Mucosa of stomach (tissue), 1 donor: ENCODE measurements around the gene ADAM17.

Source experiments
- H3K27me3 ChIP-seq: one replicate; pipeline ENCODE4 v1.7.0; 2013; ENCODE audit warnings: mild to moderate bottlenecking, low read length; ENCODE audit not compliant: control insufficient read depth, insufficient read depth
- H3K36me3 ChIP-seq: one replicate; pipeline ENCODE4 v1.7.0; 2013; ENCODE audit warnings: low read length; ENCODE audit not compliant: control insufficient read depth, insufficient read depth
- H3K4me1 ChIP-seq: one replicate; pipeline ENCODE4 v1.7.0; 2013; ENCODE audit warnings: mild to moderate bottlenecking, low read length; ENCODE audit not compliant: control insufficient read depth, insufficient read depth
- H3K4me3 ChIP-seq: one replicate; pipeline ENCODE4 v1.7.0; 2013; ENCODE audit warnings: low read length
- H3K9ac ChIP-seq: one replicate; pipeline ENCODE4 v1.7.0; 2013; ENCODE audit warnings: mild to moderate bottlenecking, low read length, moderate library complexity
- H3K9me3 ChIP-seq: one replicate; pipeline ENCODE4 v1.7.0; 2013; ENCODE audit warnings: mild to moderate bottlenecking, low read length, moderate library complexity; ENCODE audit not compliant: control insufficient read depth
- donor health status: Pancreatic carcinoma.

The ADAM17 gene

GRCh38 chr2:9477914-9478313 lies 77.7 kb downstream of the ADAM17 start:
- H3K27me3 ChIP-seq: no peaks in the 10 kb centered on the region
- H3K9me3 ChIP-seq: no peaks in the 10 kb centered on the region
- no peak overlapping the region for H3K9ac ChIP-seq
- peaks cover 8% of the 10 kb centered on the region for H3K36me3 ChIP-seq
- H3K4me3 ChIP-seq: no peak overlapping the region
- peaks cover 7% of the 10 kb centered on the region for H3K4me1 ChIP-seq

GRCh38 chr2:9474361-9475057 lies 81.1 kb downstream of the ADAM17 start, which contains the start of gene IAH1:
Gene IAH1, plus strand, starts transcription at chr2:9474551. Its CDS starts 16 bp downstream, at chr2:9474567.
- Histone ChIP-seq H3K4me1 (peaks cover 7% of the 10 kb centered on the region), H3K9ac (peak within 1 kb of the TSS; percentile 80), H3K27me3 (no peaks in the 10 kb centered on the region), H3K9me3 (no peaks in the 10 kb centered on the region), H3K4me3 (peak within 1 kb of the TSS; percentile 78), H3K36me3 (no peaks in the 10 kb centered on the region)

- H3K36me3 ChIP-seq: no peaks in the 10 kb centered on the region
- H3K9me3 ChIP-seq: no peaks in the 10 kb centered on the region
- H3K4me1 ChIP-seq: peaks cover 7% of the 10 kb centered on the region
- peak overlapping the region; percentile 80 for H3K9ac ChIP-seq
- H3K27me3 ChIP-seq: no peaks in the 10 kb centered on the region
- peak overlapping the region; percentile 78 for H3K4me3 ChIP-seq
Measured at GRCh38 chr2:9473985-9474360, 81.7 kb downstream of the ADAM17 start.

- no peaks in the 10 kb centered on the region for H3K27me3 ChIP-seq
- H3K36me3 ChIP-seq: no peaks in the 10 kb centered on the region
- H3K4me1 ChIP-seq: peaks cover 7% of the 10 kb centered on the region
- peak overlapping the region; percentile 78 for H3K4me3 ChIP-seq
- H3K9me3 ChIP-seq: no peaks in the 10 kb centered on the region
- H3K9ac ChIP-seq: peak overlapping the region; percentile 80
Measured at GRCh38 chr2:9473308-9473984, 82.2 kb downstream of the ADAM17 start.

GRCh38 chr2:9472511-9472910 lies 83.1 kb downstream of the ADAM17 start:
- H3K4me1 ChIP-seq: peaks cover 7% of the 10 kb centered on the region
- no peaks in the 10 kb centered on the region for H3K9me3 ChIP-seq
- H3K27me3 ChIP-seq: no peaks in the 10 kb centered on the region
- H3K9ac ChIP-seq: no peak overlapping the region
- H3K36me3 ChIP-seq: no peaks in the 10 kb centered on the region
- no peak overlapping the region for H3K4me3 ChIP-seq

- no peak overlapping the region for H3K4me3 ChIP-seq
- H3K4me1 ChIP-seq: peaks cover 7% of the 10 kb centered on the region
- no peaks in the 10 kb centered on the region for H3K9me3 ChIP-seq
- no peak overlapping the region for H3K9ac ChIP-seq
- H3K27me3 ChIP-seq: no peaks in the 10 kb centered on the region
- no peaks in the 10 kb centered on the region for H3K36me3 ChIP-seq
Measured at GRCh38 chr2:9471206-9471605, 84.4 kb downstream of the ADAM17 start.

GRCh38 chr2:9467687-9468086 lies 87.9 kb downstream of the ADAM17 start:
- Histone ChIP-seq H3K4me3 (no peak overlapping the region), H3K9me3 (no peaks in the 10 kb centered on the region), H3K9ac (no peak overlapping the region), H3K4me1 (no peaks in the 10 kb centered on the region), H3K36me3 (no peaks in the 10 kb centered on the region), H3K27me3 (no peaks in the 10 kb centered on the region)

GRCh38 chr2:9466147-9466683 lies 89.4 kb downstream of the ADAM17 start:
- no peaks in the 10 kb centered on the region for H3K27me3 ChIP-seq
- no peaks in the 10 kb centered on the region for H3K4me1 ChIP-seq
- H3K36me3 ChIP-seq: no peaks in the 10 kb centered on the region
- H3K9me3 ChIP-seq: no peaks in the 10 kb centered on the region
- no peak overlapping the region for H3K4me3 ChIP-seq
- H3K9ac ChIP-seq: no peak overlapping the region

GRCh38 chr2:9465170-9465569 lies 90.5 kb downstream of the ADAM17 start:
- Histone ChIP-seq H3K36me3 (no peaks in the 10 kb centered on the region), H3K4me1 (no peaks in the 10 kb centered on the region), H3K9me3 (no peaks in the 10 kb centered on the region), H3K9ac (no peak overlapping the region), H3K27me3 (no peaks in the 10 kb centered on the region), H3K4me3 (no peak overlapping the region)

GRCh38 chr2:9463698-9464034 lies 92.0 kb downstream of the ADAM17 start:
- H3K36me3 ChIP-seq: no peaks in the 10 kb centered on the region
- no peaks in the 10 kb centered on the region for H3K4me1 ChIP-seq
- H3K9ac ChIP-seq: no peak overlapping the region
- no peak overlapping the region for H3K4me3 ChIP-seq
- no peaks in the 10 kb centered on the region for H3K27me3 ChIP-seq
- no peaks in the 10 kb centered on the region for H3K9me3 ChIP-seq

- Histone ChIP-seq H3K9ac (no peak overlapping the region), H3K4me3 (no peak overlapping the region), H3K36me3 (no peaks in the 10 kb centered on the region), H3K27me3 (no peaks in the 10 kb centered on the region), H3K4me1 (no peaks in the 10 kb centered on the region), H3K9me3 (no peaks in the 10 kb centered on the region)
Measured at GRCh38 chr2:9462886-9463697, 92.5 kb downstream of the ADAM17 start.

- H3K36me3 ChIP-seq: no peaks in the 10 kb centered on the region
- H3K9me3 ChIP-seq: no peaks in the 10 kb centered on the region
- H3K4me1 ChIP-seq: no peaks in the 10 kb centered on the region
- H3K9ac ChIP-seq: no peak overlapping the region
- H3K27me3 ChIP-seq: no peaks in the 10 kb centered on the region
- H3K4me3 ChIP-seq: no peak overlapping the region
Measured at GRCh38 chr2:9462313-9462712, 93.3 kb downstream of the ADAM17 start.
